GM18498 (cell line): ENCODE data around the gene ARHGAP25.

Experiments
- ATAC-seq: cut with Tn5 transposase; IDR thresholded peaks from one replicate; pipeline ENCODE4 v1.9.1; 2021; ENCODE audit warnings: mild to moderate bottlenecking, moderate library complexity; ENCODE audit not compliant: unreplicated experiment

ARHGAP25 gene

DNA sequence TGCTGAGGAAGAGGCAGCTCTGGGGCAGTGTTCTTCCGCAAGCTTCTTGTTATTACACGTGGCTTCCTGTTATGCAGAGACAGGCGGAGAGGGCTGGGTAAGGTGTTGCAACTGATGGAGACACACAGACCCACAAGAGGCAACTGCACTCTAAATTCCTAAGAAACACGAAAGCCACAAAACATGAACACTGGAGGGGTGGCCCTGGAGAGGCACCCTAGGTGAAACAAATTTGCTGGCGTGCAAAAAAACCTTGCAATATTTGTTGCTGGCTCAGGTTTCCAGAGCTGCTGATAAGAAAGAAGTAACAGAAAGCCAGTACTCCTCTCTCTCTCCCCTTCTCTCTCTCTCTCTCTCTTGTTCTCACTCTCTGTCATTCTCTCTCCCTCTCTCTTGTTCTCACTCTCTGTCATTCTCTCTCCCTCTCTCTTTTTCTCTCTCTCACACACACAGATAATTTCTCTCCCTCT lies 31.8 kb downstream of the ARHGAP25 start:
- ATAC-seq: peak; percentile 44

DNA sequence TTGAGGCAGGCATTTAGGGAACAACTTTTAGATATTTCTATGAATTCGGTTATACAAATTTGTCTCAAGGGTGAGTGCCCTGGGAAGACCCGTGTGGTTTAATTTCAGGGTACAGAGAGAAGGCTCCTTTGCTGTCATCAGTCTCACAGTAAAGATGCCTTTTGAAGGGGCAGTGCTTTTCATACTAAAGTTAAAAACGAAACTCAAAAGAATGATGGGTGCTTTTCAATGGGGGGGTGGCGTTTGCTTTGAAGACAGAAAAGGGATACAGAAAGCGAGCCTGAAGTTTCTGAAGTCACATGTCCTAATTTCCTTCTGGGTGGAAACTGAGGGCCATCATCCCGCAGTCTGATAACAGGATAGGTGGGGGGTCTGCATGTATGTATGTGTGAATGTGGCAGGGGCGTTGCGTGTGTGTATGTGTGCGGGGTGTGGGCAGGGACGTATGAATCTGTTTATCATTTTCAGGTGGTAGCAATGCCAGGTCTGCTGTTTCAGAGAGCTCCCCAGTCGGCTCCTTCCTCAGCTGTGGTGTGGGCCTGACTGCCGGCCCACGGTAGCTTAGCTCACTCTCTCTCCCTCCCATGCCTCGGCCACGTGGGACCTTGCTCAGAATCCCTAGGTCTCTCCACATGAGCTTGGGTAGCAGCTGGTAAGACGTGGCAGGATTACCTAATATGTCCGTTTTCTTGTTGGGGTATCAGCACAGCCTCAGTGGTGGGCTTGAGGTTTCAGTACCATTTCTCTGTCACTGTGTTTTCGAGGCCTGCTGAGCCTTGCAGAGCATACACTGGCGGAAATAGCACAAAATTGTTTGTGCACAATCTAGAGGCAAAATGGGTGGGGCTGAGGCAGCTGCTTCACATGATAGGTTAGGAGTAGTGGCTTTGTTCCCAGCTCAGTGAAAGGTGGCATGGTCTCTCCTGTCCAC lies 32.7 kb downstream of the ARHGAP25 start:
- peak; percentile 52 for ATAC-seq

DNA sequence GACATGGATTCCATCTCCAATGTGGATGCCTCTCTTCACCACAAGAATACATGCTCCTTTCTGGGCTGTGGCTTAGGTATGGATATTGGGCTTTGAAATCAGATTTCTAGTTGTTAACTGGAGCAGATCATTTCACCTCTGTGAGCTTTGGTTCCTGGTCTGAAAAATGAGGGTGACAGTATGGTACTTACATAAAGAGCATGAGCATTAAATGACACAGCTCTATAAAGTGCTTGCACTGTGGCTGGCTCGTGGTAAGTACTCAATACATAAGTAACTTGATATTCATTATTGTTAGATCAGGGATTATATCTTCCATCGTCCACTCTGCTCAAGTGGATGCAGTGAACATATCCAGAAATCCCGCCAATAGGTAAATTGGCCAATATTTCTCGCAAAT lies 33.4 kb downstream of the ARHGAP25 start:
- no peak for ATAC-seq

DNA sequence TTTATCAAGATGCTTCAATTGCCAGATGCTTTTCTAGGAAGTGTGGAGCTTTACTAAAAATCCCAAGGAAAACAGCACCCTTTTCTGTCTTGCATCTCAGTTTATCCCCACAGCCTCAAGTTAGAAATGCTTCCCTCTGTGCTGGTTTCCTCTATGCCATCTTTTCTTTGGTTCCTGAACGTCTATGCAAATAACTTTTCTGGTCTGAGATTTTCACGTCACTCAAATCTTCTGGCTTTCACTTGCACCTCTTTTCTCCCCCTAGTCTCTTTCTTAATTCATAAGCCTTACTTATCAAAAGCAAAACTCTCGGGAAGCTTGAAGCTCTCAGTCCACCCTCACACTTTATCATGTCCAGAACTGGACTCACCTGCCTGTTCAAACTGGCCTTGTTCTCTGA lies 33.9 kb downstream of the ARHGAP25 start:
- ATAC-seq: no peak

DNA sequence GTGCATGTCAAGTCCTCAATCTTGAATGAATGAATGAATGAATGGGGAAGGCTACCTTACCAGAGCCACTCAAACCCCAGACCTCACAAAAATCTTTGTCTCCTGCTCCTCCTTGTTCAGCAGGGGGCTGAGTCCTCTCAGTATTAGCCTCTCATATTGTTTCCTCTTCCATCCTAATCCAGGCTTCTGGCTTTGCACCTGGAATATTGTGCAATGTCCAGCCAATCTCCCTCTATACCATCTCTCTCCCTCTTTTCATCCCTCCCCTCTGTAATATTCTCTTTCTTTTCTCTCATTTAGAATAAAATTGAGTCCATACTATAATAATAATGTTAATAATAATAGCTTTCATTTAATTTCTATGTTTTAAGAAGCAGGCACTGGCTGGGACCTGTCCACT lies 34.3 kb downstream of the ARHGAP25 start:
- ATAC-seq: no peak

DNA sequence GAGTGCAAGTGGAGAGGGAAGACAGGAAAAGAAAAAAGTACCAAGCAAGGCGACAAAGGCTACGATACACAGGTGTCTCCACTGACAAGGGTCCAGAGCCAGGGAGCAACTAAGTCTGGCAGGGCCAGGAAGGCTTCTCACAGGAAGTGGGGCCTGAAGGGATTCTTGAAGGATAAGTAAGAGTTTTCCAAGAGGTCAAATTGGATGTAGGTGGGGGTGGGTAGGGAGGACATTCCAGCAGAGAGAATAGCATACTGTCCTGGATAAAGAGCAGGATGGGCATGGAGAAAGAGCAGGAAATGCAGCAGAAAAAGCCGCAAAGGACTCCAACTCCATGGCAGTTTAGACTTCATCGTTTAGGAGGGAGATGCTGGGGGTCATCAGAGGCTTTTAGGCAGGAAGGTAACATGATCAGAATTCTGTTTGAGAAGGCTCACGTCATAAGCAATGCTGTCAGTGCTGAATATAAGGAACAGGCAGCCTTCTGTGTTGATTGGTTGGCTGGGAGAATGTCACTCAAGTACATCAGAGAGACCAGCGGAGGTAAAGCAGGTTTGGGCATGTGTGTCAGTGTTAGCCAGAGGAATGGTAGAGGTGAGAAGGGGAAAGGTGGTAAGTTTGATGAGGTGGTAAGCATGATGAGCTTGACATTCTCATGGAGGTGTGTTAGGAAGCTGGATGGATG lies 35.1 kb downstream of the ARHGAP25 start:
- ATAC-seq: no peak

DNA sequence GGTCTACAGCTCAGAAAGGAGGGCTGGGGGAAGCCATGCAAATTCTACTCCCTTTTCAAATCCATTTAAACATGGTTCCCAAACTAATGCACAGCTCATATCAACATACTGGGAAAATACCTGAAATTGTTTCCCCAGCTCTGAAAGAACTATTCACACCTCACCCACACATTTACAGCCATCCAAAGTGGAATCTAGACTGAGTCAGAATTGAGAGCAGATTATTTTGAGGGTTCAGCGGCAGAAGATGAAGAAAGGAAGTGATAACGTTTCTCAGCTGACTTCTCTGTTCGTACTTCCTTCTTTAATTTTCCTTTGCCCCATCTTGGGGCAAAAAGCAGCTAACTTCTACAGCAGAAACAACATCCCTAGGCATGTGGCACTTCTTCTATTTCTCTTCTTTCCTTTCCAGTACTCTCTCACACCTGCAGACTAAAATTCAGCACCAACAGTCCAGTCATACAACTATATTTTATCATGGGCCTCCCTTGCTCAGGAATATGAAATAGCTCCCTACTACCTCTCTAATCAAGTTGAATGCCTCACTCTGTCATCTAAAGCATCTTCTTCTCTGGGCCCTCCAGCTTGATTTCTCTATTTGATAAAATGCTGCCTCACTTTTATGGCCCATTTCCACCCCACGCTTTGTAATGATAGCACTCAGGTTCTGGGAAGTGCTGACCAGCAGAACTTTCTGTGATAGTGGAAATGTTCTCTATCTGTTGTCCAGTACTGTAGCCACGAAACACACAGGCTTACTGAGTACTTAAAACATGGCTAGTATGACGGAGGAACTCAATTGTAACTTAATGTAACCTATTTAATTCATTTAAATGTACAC lies 35.9 kb downstream of the ARHGAP25 start:
- no peak for ATAC-seq

DNA sequence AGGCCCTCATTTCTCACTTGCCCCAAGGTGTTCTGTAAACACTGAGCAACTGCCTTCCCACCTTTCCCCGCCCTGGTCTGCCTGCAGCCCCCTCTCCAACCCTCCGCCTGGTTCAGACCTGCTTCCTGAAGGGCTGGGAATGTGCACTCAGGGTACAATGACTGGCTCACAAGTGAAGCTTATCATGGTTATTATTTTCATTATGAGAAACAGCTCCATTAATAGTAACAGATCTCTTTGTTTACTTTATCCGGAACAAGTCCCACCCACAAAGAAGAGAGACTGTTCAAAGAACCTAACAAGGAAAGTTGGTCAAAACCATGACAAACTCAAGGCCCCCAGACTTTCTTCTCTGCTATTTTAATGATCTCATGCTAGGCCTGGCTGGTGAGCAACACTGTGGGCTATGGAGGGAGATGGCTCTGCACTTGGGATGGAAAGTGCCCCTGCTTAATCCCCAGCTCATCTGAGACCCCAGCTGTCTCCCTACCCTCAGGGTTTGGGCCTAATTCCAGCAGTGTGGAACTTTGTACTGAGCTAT lies 36.7 kb downstream of the ARHGAP25 start:
- ATAC-seq: no peak

DNA sequence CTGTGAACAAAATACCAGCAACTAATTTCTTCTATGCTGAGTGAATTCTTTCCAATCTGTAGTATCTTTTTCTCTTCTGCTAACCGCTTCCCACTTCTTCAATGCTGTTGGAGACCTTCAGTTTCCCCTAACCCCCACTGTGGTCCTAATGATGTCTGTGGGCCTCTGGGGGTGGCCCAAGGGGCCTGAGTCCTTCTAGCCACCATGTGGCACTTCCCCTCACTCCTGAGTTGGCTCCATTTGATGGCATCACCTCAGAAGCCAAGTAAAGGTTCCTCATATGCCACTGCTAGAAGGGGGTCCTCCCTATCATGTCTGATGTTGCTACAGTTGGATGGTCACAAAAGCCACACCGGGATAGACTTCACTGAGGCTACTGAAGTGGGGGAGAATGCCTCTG lies 37.5 kb downstream of the ARHGAP25 start:
- no peak for ATAC-seq

DNA sequence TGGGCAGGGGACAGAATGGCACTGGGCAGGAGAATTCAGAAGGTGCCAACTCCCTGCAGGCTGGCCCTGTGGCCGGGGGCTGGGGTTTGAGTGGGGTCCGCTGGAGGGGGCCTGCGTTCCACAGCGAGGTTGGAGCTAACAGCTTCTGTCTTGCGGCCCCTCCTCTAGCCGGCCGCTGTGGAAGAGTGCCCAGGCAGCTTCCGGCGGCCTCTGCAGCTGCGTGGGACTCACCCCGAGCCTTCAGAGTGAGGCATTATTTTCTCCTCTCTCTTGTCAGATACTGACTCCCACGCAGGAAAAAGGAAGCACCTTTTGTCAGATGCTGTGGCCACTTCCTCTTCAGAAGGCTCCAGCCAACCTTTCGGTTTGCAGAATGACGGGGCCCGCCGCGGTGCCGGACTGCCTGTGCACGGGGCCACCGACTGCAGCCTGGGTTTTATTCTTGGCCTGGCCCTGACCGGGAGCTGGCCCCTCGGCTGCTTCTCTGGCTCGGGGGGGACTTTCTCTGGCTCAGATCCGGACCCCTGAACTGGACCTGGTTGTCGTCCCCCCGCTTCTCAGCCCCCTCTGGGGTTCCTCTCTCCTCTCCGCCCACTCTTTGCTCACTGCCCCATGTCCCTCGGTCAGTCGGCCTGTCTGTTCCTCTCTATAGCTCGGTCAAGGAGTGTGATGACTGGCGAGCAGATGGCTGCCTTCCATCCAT lies 40.1 kb downstream of the ARHGAP25 start:
- peak; percentile 90 for ATAC-seq

DNA sequence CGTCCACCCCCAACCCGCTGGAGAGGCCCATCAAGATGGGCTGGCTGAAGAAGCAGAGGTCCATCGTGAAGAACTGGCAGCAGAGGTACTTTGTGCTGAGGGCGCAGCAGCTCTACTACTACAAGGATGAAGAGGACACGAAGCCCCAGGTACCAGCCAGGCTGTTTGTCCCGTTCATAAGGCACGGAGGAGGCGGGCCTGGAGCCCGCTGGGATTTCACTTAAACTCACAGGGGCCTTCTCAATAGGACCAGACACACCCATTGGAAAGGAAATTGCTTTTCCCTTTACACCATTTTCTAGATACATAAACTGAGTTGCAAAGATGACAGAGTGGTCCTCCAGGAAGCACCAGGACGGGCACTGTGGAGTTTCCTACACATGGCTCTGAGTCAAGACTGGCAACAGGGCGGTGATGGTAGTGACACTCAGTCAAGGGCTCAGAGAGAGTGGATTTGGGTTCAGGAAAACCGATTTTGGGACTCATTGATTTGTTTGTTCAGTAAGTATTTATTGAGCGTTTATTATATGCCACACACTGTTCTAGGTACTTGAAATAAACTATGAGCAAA lies 40.7 kb downstream of the ARHGAP25 start:
- ATAC-seq: no peak

DNA sequence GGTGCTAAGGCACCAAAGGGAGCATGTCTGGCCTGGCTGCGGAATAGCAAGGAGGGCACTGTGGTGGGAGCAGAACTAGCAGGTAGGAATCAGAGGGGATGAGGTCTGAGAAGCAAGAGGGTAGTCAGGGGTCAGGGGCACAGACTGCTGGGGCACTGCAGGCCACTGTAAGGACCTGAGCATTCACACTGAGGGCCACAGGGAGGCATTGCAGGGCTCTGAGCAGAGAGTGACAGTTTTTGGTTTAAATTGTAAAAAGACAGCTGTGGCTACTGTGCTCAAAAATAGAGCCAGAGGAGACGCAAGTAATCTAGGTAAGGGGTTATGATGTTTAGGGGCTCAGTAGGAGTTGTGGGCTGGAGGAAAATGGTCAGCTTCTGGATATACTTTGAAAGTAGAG lies 41.5 kb downstream of the ARHGAP25 start:
- no peak for ATAC-seq

DNA sequence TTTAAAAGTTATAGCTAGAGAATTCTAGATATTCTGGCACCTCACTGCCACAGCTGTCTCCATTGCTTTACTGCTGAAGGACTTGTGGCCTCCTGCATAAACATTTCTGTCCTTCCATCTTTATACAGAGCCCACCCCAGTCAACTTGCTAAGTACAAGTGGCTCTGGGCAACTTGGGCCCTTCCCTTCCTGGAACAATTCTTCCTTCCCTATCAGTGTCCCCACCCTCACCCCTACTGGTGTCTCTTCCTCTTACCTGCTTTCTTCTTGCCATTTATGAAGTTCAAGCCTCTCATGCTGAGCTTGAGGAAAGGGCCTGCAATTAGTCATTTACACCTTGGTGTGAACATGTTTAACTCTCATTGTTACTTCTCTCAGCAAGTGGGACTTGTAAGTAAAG lies 45.0 kb downstream of the ARHGAP25 start:
- ATAC-seq: no peak

DNA sequence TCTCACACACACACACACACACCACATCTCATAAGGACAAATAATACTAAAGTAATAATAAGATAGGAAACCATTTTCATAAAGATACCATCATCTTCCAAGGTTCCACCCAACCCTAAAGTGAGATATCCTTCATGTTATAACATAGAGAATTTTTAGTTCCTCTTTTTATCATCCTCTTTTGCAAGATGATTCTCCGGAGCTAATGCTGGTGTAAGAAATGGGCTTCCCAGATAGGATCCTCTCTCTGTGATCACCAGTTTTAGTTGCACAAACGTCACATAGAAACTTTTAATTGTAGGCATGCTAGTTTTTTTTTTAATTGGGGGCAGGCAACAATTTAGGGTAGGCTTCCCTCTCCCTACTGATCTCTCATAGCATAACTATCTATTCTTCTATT lies 49.6 kb downstream of the ARHGAP25 start:
- no peak for ATAC-seq

DNA sequence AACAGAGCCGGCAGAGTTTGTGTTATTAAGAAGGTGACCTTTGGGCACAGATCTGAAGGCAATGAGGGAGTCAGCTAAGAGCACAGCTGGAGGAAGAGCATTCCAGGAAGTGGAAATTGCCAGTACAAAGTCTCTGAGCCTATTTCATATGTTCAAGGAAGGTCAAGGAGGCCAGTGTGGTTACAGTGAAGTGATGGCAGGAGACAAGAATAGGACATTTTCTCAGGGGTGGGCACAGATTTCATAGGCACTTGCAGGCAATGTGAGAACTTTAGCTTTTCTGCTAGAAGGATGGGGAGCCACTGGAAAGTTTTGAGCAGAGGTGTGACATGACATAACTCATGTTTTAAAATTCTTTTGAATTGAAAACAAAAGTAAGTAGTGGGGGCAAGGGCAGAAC lies 50.3 kb downstream of the ARHGAP25 start:
- ATAC-seq: no peak

DNA sequence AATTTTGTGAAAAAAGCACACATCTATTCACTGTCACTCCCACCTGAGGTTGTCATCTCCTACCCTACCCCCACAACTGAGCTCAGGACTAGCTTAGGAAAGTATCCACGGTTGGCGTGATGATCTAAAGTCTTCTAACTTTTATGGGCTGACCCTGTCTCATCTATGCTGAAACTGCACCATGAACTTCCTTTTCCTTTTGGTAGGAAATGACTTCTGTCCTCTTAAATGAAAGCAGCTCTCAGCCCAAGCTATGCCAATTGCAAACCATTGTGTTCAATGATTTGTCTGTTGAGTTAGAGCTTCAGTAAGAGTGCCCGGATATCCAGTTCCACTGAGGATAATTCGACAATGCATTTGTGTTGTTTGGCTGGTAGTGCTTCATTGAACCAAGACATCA lies 52.7 kb downstream of the ARHGAP25 start:
- ATAC-seq: no peak

DNA sequence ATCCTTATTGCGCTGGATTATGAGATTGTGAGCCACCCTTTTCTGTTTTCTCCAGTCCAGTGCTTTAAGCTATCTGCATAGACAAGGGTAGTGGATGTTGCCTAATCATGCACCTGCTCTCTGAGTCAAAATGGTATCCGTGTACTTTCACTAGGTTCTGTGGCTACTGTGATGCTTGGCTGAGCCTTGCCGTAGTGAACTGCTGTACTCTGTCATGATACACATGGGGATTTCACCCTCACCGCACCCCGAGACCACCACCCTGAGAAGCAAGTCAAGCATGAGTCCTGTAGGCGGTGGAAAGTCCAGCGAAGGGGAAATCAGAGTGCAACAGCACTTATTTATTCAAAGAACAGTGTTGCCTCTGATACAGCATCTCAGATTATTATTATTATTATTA lies 55.0 kb downstream of the ARHGAP25 start:
- peak; percentile 99 for ATAC-seq

DNA sequence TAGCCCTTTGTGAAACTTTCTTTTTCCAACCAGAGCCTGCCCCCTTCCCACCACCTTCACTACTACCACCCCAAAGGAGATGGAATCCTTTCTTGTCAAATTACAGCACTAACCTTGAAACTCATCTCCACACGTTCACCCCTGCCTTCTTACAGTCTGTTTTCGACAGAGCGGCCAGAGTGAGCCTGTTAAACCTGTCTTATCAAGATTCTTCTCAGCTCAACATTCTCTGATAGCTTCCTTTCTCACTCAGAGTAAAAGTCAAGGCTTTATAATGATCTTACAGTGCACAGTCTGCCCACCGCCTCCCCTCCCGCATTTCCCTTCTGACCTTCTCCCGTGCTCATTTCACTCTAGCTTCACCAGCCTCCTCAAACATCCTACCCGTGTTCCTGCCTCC lies 56.0 kb downstream of the ARHGAP25 start:
- ATAC-seq: no peak

DNA sequence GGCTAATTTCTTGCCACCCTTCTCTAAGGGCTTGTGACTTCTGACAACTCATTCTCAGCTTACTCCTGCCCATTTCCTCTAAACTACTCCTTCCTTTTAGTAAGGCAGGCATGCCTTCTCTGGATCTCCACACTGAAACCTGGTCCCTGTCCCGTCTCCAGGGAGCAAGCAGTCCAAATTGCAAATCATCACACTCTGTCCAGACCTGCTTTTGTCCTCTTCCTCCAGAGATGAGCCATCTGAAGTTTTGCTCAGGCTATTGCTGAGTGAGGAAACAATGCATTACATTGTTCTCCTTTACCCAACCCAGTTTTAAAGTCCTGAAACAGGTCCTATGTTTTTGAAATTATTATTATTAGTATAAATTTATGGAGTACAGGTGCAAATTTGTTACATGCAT lies 57.3 kb downstream of the ARHGAP25 start:
- no peak for ATAC-seq

DNA sequence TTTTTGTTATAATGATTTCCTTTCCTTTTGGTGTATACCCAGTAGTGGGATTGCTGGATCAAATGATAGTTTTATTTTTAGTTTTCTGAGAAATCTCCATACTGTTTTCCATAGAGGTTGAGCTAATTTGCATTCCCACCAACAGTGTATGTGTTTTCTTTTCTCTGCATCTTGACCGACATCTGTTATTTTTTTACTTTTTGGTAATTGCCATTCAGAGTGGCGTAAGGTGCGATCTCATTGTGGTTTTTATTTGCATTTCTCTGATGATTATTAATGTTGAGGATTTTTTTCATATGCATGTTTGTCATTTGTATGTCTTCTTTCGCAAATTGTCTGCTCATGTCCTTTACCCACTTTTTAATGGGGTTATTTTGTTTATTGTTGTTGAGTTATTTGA lies 58.1 kb downstream of the ARHGAP25 start:
- ATAC-seq: no peak
